Transverse colon (tissue), 4 donors: Measurements from ENCODE around the gene VSTM4.

Experiments used
- CTCF ChIP-seq, 5 experiments: fragments of 200-600 bp in 3 of 5; fragments of 450-650 bp in 2 of 5; sonication (generic) in 3 of 5; IDR thresholded peaks; 1 replicate in 2 of 5; 2 replicates in 3 of 5; pipeline ENCODE4 v1.5.1; 2016 to 2017; ENCODE audit warnings: antibody characterized with exemption in 5 of 5, inconsistent platforms in 3 of 5, mild to moderate bottlenecking in 2 of 5, moderate library complexity in 1 of 5
- POLR2A ChIP-seq: fragments of 450-650 bp; IDR thresholded peaks from one replicate; pipeline ENCODE4 v1.6.1; 2016; ENCODE audit warnings: antibody characterized with exemption, mild to moderate bottlenecking, moderate library complexity
- POLR2AphosphoS5 ChIP-seq, 3 donors: sonication (generic); formaldehyde crosslinking; IDR thresholded peaks; one replicate each; pipeline ENCODE4 v1.6.1; 2016; ENCODE audit warnings: antibody characterized with exemption in 3 of 3

GRCh38 chr10:49083261-49083660, 32.1 kb downstream of the VSTM4 start:
- TF ChIP-seq CTCF (IDR thresholded peaks at IDR 0.05) (no peak), POLR2AphosphoS5 (IDR thresholded peaks at IDR 0.05) (peak in 1 of 3 donors; percentile 9), POLR2A (no peak)
